Right lobe of liver (tissue), 6 donors: ENCODE data around the gene FGF14. TPM values are rescaled to one million over a fixed set of nuclear protein-coding genes. Genes with fewer than 3 reads are reported as not detected.

Experiments used
- ATAC-seq, 4 donors: fragments of 200-7000 bp; cut with Tn5 transposase; one replicate each; pipeline ENCODE4 v1.9.1; 2020; ENCODE audit warnings: mild to moderate bottlenecking in 4 of 4, moderate library complexity in 4 of 4
- DNase-seq, 3 donors: peaks; one replicate each; pipeline ENCODE4 v3.0.0-alpha.2; 2020
- H3K27ac ChIP-seq, 3 donors: fragments of 200-600 bp; one replicate each; pipeline ENCODE4 v1.8.0; 2022
- H3K27me3 ChIP-seq, 2 donors: fragments of 200-600 bp; one replicate each; pipeline ENCODE4 v1.8.0; 2022
- H3K36me3 ChIP-seq, 4 donors: fragments of 200-600 bp; sonication (generic) in 1 of 4; one replicate each; pipeline versions ENCODE4 v1.5.1 to v1.8.0; 2017 to 2022; ENCODE audit warnings: control low read depth in 1 of 4
- H3K4me1 ChIP-seq, 4 donors: fragments of 200-600 bp; sonication (generic) in 1 of 4; one replicate each; pipeline versions ENCODE4 v1.5.1 to v1.8.0; 2017 to 2022; ENCODE audit warnings: control low read depth in 1 of 4
- H3K4me3 ChIP-seq, 3 donors: fragments of 200-600 bp; one replicate each; pipeline ENCODE4 v1.8.0; 2022
- H3K9me3 ChIP-seq, 4 donors: fragments of 200-600 bp; sonication (generic) in 1 of 4; one replicate each; pipeline versions ENCODE4 v1.5.1 to v1.8.0; 2017 to 2022; ENCODE audit warnings: control low read depth in 1 of 4
- POLR2A ChIP-seq: fragments of 450-650 bp; IDR thresholded peaks from one replicate; pipeline ENCODE4 v1.6.1; 2017; ENCODE audit warnings: antibody characterized with exemption, mild to moderate bottlenecking
- WGBS: methylation state at CpG from one replicate; pipeline ENCODE4 v1.1.6; 2018; ENCODE audit warnings: low coverage, low lambda C conversion rate; ENCODE audit not compliant: insufficient coverage; ENCODE audit errors: missing lambda C conversion rate; 5-methylcytosine and 5-hydroxymethylcytosine counted together
- intact Hi-C, 2 donors: fragments of 100-400 bp; cut with DNase I; formaldehyde crosslinking; loops; one replicate each; pipeline versions ENCODE4 v1.11.2 to v1.14.1; 2022
- total RNA-seq, 6 experiments: library from RNA; depleted of rRNA in 2 of 6; stranded (reverse); fragments of >200 nt in 2 of 6; fragmentation: NEBNext Ultra II Directional in 3 of 6; extraction: Animal tissue kit (Norgen Biotek cat#: 25700) in 3 of 6; gene quantifications; one replicate each; pipeline versions ENCODE4 v1.1.0 to v1.2.4, GENCODE V29; 2016 to 2023
- TF ChIP-seq, protein P1 (sequence below), 4 donors: fragments of 200-600 bp in 3 of 4; fragments of 450-650 bp in 1 of 4; IDR thresholded peaks; one replicate each; pipeline versions ENCODE4 v1.5.1 to v1.8.0; 2016 to 2022; ENCODE audit warnings: antibody characterized with exemption in 4 of 4, mild to moderate bottlenecking in 2 of 4
- donor health status: DM: no; HTN: yes; CAD: no.
- donor health status: DM: no; HTN: no; CAD: no.
- donor health status: DM: no; HTN: no; CAD: no.
- donor health status: DM: no; HTN: yes; CAD: no.
- donor health status: DM: no; HTN: yes; CAD: no.

Gene FGF14
- total RNA-seq, 6 experiments from 2014 or later = 0.42 to 6.3 (median 1.2) TPM

DNA sequence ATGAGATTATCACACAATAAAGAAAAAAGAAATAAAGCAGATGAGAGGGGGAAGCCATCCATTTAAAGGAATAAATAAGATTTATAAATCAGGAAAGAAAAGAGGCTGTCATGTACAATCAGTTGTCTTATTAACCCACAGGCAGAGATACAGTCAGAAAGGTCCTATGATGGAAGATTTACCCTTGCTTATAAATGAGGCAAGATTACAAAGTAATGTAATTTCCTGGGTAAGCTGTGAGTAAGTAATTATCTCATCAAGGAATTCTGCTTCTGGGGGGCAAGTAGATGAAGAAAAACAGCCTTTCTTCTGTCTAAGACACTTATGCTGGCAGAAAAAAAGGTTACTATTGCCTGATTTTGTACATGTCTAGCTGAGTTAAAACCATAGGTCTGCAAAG is 146.4 kb downstream of the FGF14 start:
- DNase-seq (no peak), ATAC-seq (no peak)

DNA sequence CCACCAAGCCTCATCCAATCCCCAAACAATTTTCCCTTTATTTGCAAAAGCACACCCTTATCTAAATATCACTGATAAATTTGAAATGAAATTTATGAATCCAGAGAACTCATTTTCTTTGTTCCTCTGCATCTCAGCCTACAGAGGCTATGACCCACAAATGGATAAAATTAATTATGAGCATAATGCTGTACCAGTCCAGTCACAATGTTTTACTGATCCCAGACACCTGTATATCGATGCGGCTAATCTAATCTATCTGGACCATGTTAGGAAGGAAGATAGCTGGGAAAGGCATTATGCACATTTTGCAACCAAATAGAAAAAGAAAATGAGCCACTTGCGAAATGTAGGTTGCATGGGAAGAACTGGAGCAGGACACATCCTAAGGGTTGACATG is 150.0 kb downstream of the FGF14 start:
- ATAC-seq (no peak), DNase-seq (no peak)
- Histone ChIP-seq H3K27me3 (no peaks in the 10 kb centered on the region), H3K27ac (no peak overlapping the region), H3K36me3 (no peaks in the 10 kb centered on the region), H3K9me3 (no peaks in the 10 kb centered on the region), H3K4me3 (no peak overlapping the region), H3K4me1 (no peaks in the 10 kb centered on the region)
- intact Hi-C loops = no loop called here
- 93% methylated on average over 3 of the region's 3 CpGs for WGBS
- no peak for TF ChIP-seq POLR2A
- TF ChIP-seq, protein P1, sequence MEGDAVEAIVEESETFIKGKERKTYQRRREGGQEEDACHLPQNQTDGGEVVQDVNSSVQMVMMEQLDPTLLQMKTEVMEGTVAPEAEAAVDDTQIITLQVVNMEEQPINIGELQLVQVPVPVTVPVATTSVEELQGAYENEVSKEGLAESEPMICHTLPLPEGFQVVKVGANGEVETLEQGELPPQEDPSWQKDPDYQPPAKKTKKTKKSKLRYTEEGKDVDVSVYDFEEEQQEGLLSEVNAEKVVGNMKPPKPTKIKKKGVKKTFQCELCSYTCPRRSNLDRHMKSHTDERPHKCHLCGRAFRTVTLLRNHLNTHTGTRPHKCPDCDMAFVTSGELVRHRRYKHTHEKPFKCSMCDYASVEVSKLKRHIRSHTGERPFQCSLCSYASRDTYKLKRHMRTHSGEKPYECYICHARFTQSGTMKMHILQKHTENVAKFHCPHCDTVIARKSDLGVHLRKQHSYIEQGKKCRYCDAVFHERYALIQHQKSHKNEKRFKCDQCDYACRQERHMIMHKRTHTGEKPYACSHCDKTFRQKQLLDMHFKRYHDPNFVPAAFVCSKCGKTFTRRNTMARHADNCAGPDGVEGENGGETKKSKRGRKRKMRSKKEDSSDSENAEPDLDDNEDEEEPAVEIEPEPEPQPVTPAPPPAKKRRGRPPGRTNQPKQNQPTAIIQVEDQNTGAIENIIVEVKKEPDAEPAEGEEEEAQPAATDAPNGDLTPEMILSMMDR (IDR thresholded peaks at IDR 0.05) = no peak

More for the DNA sequence above, 146.4 kb downstream of the FGF14 start:
- no peaks in the 10 kb centered on the region for H3K4me1 ChIP-seq
- H3K4me3 ChIP-seq = no peak overlapping the region
- intact Hi-C loops = no loop called here
- no peaks in the 10 kb centered on the region for H3K27me3 ChIP-seq
- H3K27ac ChIP-seq = no peak overlapping the region
- H3K9me3 ChIP-seq = no peaks in the 10 kb centered on the region
- TF ChIP-seq POLR2A = no peak
- TF ChIP-seq, protein P1 (IDR thresholded peaks at IDR 0.05) = no peak
- H3K36me3 ChIP-seq = no peaks in the 10 kb centered on the region

GRCh38 chr13:102250448-102250847 is 151.4 kb downstream of the FGF14 start:
- WGBS = 78% methylated on average over 2 of the region's 2 CpGs
- H3K27me3 ChIP-seq = no peaks in the 10 kb centered on the region
- no peak for DNase-seq
- H3K36me3 ChIP-seq = no peaks in the 10 kb centered on the region
- H3K4me3 ChIP-seq = no peak overlapping the region
- no peaks in the 10 kb centered on the region for H3K9me3 ChIP-seq
- no peak overlapping the region for H3K27ac ChIP-seq
- no peak for TF ChIP-seq POLR2A
- TF ChIP-seq, protein P1 (IDR thresholded peaks at IDR 0.05) = no peak
- no peak for ATAC-seq
- no peaks in the 10 kb centered on the region for H3K4me1 ChIP-seq
- intact Hi-C loops = no loop called here

GRCh38 chr13:102244607-102245227 is 157.1 kb downstream of the FGF14 start:
- WGBS = 59% methylated on average over 3 of the region's 3 CpGs
- intact Hi-C loops = no loop called here
- no peak overlapping the region for H3K27ac ChIP-seq
- no peak overlapping the region for H3K4me3 ChIP-seq
- H3K27me3 ChIP-seq = no peaks in the 10 kb centered on the region
- ATAC-seq = no peak
- DNase-seq = no peak
- no peaks in the 10 kb centered on the region for H3K36me3 ChIP-seq
- H3K9me3 ChIP-seq = no peaks in the 10 kb centered on the region
- H3K4me1 ChIP-seq = peaks cover 0 to 8% (median 0%) of the 10 kb centered on the region in 4 donors
- TF ChIP-seq, protein P1 (IDR thresholded peaks at IDR 0.05) = no peak
- TF ChIP-seq POLR2A = no peak

DNA sequence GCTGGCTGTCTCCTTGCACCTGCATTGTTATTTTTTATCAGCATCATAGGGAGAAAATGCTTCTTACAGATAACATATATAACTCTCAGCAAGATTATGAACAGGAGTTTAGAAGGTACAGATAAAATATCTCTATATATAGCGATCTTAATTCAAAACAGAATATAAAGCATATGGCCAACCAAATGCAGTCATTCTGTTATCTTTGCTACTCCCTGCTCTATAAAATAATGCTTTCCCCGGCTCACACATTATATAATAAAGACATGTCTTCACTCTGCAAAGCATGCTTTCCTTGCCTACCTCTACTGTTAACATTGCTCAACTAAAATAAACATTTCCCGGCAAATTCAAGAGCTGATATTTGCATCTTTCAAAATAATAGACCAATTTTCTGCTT is 161.7 kb downstream of the FGF14 start:
- TF ChIP-seq POLR2A = no peak
- TF ChIP-seq, protein P1 (IDR thresholded peaks at IDR 0.05) = no peak
- Histone ChIP-seq H3K4me1 (peaks cover 0 to 26% (median 11%) of the 10 kb centered on the region in 4 donors), H3K36me3 (no peaks in the 10 kb centered on the region), H3K9me3 (no peaks in the 10 kb centered on the region), H3K27me3 (no peaks in the 10 kb centered on the region), H3K4me3 (no peak overlapping the region), H3K27ac (no peak overlapping the region)
- intact Hi-C loops = no loop called here
- peak in 2 of 4 donors; percentile 19 to 22 for ATAC-seq
- 52% methylated on average over 3 of the region's 3 CpGs for WGBS
- no peak for DNase-seq
